ENCODE data around the gene AANAT. TPM values are rescaled to one million over a fixed set of nuclear protein-coding genes. Genes with fewer than 3 reads are reported as not detected.

Gene AANAT
- total and polyA plus RNA-seq, 4 experiments from 2014 or later, result not detected

GRCh38 chr17:76449126-76449525 lies 18.3 kb upstream of the AANAT start:
- Histone ChIP-seq H3K4me1 (ENCODE audit: insufficient read depth, low read length) (peaks cover 24% of the 10 kb centered on the region), H3K4me3 (ENCODE audit: low read length in 2 of 2) (no peak overlapping the region), H3K9me3 (ENCODE audit: control insufficient read depth in 1 of 2, low read length in 2 of 2) (no peaks in the 10 kb centered on the region), H3K27me3 (ENCODE audit: insufficient read depth, low read length) (no peaks in the 10 kb centered on the region), H3K27ac (ENCODE audit: low read depth, low read length) (no peak overlapping the region), H3K36me3 (ENCODE audit: insufficient read depth, low read length) (no peaks in the 10 kb centered on the region)
- Mint-ChIP-seq H3K9me3 (no peaks in the 10 kb centered on the region), H3K4me3 (no peak overlapping the region), H3K4me1 (peaks cover 30 to 80% (median 50%) of the 10 kb centered on the region in 4 donors), H3K27ac (no peak overlapping the region), H3K27me3 (no peaks in the 10 kb centered on the region), H3K36me3 (peaks cover 2 to 4% of the 10 kb centered on the region in 2 donors)
- no peak for DNase-seq
- intact Hi-C loops (cut with micrococcal nuclease), result no loop called here
- ChIA-PET POLR2A (ENCODE audit: partially characterized antibody) (interaction anchor here (0.9 kb wide), 1 partner anchor 35 kb away, joined by 3 read pairs; no protein-coding TSS in a partner anchor), CTCF (ENCODE audit: partially characterized antibody) (interaction anchor here (0.9 to 1.7 kb wide), 5 partner anchors 14 to 150 kb away, joined by 3 to 6 read pairs (median 4); partner anchors contain the start of gene AANAT)

- Histone ChIP-seq H3K27me3 (ENCODE audit: insufficient read depth, low read length) (no peaks in the 10 kb centered on the region), H3K27ac (ENCODE audit: low read depth, low read length) (no peak overlapping the region), H3K4me3 (ENCODE audit: low read length in 2 of 2) (peak overlapping the region in 1 of 2 donors; percentile 58), H3K9me3 (ENCODE audit: control insufficient read depth in 1 of 2, low read length in 2 of 2) (no peaks in the 10 kb centered on the region), H3K36me3 (ENCODE audit: insufficient read depth, low read length) (no peaks in the 10 kb centered on the region), H3K4me1 (ENCODE audit: insufficient read depth, low read length) (peaks cover 20% of the 10 kb centered on the region)
- Mint-ChIP-seq H3K36me3 (peaks cover 0 to 4% of the 10 kb centered on the region in 2 donors), H3K4me3 (peak overlapping the region; percentile 73 to 92 (median 86)), H3K4me1 (peaks cover 20 to 57% (median 36%) of the 10 kb centered on the region in 4 donors), H3K27me3 (no peaks in the 10 kb centered on the region), H3K27ac (peak overlapping the region in 4 of 7 donors; percentile 13 to 73 (median 43)), H3K9me3 (no peaks in the 10 kb centered on the region)
- ChIA-PET CTCF (ENCODE audit: partially characterized antibody) (interaction anchor here (0.8 to 3.3 kb wide), 3 partner anchors 51 to 230 kb away, joined by 3 to 16 read pairs (median 3); partner anchors contain the start of gene RHBDF2), POLR2A (ENCODE audit: partially characterized antibody) (interaction anchor here (0.8 to 2.9 kb wide), 5 partner anchors 17 to 106 kb away, joined by 3 to 14 read pairs (median 6); partner anchors contain the start of genes AANAT and PRPSAP1)
- intact Hi-C loops (cut with micrococcal nuclease), result loop anchor here (10.0 kb wide), 1 partner anchor 223 kb away; no protein-coding TSS in a partner anchor
- DNase-seq, result no peak
Observed at GRCh38 chr17:76451506-76451905, 15.9 kb upstream of the AANAT start.

DNA sequence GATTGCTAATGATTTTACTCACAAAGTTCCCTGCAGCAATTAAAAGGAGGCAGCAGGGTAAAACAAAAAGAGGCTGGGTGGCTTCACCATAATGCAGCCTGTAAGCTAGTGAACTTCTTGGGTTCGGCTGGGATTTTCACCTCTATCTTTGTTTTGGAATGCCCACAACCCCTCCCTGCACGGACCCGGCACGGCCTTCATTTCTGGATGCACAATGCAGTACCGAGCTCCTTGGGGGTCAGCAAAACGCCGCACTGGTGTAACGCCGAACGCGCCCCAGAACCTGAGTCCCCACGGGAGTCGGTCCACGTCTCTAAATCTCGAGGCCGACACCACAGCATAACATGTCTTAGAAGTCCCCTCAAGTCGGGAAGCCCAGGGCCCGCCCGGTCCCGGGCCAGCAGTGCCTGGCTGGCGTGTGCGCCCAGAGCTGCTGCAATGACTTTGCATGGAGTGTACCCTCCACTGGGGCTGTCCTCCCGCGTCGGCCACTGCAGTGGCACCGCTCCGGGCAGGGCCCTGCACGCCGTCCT lies 15.2 kb upstream of the AANAT start:
- CTCF ChIA-PET (ENCODE audit: partially characterized antibody), result interaction anchor here (0.8 to 3.3 kb wide), 4 partner anchors 10 to 229 kb away, joined by 3 to 16 read pairs (median 4); partner anchors contain the start of gene RHBDF2
- peak in 3 of 5 donors; percentile 8 to 26 (median 14) for DNase-seq
- H3K4me3 ChIP-seq (ENCODE audit: low read length in 2 of 2), result peak overlapping the region; percentile 52 to 58
- H3K27me3 ChIP-seq (ENCODE audit: insufficient read depth, low read length), result no peaks in the 10 kb centered on the region
- Mint-ChIP-seq H3K27ac (peak overlapping the region in 6 of 7 donors; percentile 67 to 94 (median 87)), H3K36me3 (no peaks in the 10 kb centered on the region), H3K4me1 (peaks cover 19 to 50% (median 33%) of the 10 kb centered on the region in 4 donors), H3K27me3 (no peaks in the 10 kb centered on the region), H3K4me3 (peak overlapping the region; percentile 83 to 92 (median 87)), H3K9me3 (no peaks in the 10 kb centered on the region)
- intact Hi-C loops (cut with micrococcal nuclease), result loop anchor here (2.0 to 10.0 kb wide), 3 partner anchors 63 to 223 kb away; no protein-coding TSS in a partner anchor
- POLR2A ChIA-PET (ENCODE audit: partially characterized antibody), result interaction anchor here (0.6 to 2.9 kb wide), 8 partner anchors 8 to 283 kb away, joined by 3 to 14 read pairs (median 6); partner anchors contain the start of genes AANAT and PRPSAP1
- H3K9me3 ChIP-seq (ENCODE audit: control insufficient read depth in 1 of 2, low read length in 2 of 2), result no peaks in the 10 kb centered on the region
- peaks cover 20% of the 10 kb centered on the region for H3K4me1 ChIP-seq (ENCODE audit: insufficient read depth, low read length)
- peak overlapping the region; percentile 72 for H3K27ac ChIP-seq (ENCODE audit: low read depth, low read length)
- H3K36me3 ChIP-seq (ENCODE audit: insufficient read depth, low read length), result no peaks in the 10 kb centered on the region

- no peaks in the 10 kb centered on the region for H3K36me3 Mint-ChIP-seq
- Histone ChIP-seq H3K27ac (ENCODE audit: low read depth, low read length) (peak within 1 kb of the TSS; percentile 72), H3K4me1 (ENCODE audit: insufficient read depth, low read length) (peaks cover 20% of the 10 kb centered on the region), H3K4me3 (ENCODE audit: low read length in 2 of 2) (peak within 1 kb of the TSS; percentile 52 to 58), H3K9me3 (ENCODE audit: control insufficient read depth in 1 of 2, low read length in 2 of 2) (no peaks in the 10 kb centered on the region), H3K27me3 (ENCODE audit: insufficient read depth, low read length) (no peaks in the 10 kb centered on the region), H3K36me3 (ENCODE audit: insufficient read depth, low read length) (no peaks in the 10 kb centered on the region)
- no peaks in the 10 kb centered on the region for H3K27me3 Mint-ChIP-seq
- ChIA-PET POLR2A (ENCODE audit: partially characterized antibody) (interaction anchor here (0.6 to 2.9 kb wide), 11 partner anchors 9 to 283 kb away, joined by 3 to 14 read pairs (median 6); partner anchors contain the start of genes AANAT, PRPSAP1 and RHBDF2), CTCF (ENCODE audit: partially characterized antibody) (interaction anchor here (0.9 to 3.3 kb wide), 11 partner anchors 9 to 229 kb away, joined by 3 to 16 read pairs (median 4); partner anchors contain the start of genes AANAT and RHBDF2)
- H3K4me1 Mint-ChIP-seq, result peaks cover 17 to 44% (median 29%) of the 10 kb centered on the region in 4 donors
- intact Hi-C loops (cut with micrococcal nuclease), result loop anchor here (1.0 to 10.0 kb wide), 4 partner anchors 48 to 222 kb away; partner anchors contain the start of gene RHBDF2
- H3K9me3 Mint-ChIP-seq, result no peaks in the 10 kb centered on the region
- peak within 1 kb of the TSS; percentile 77 to 99 (median 96) for H3K27ac Mint-ChIP-seq
- peak; percentile 93 to 95 (median 94) for DNase-seq
- peak within 1 kb of the TSS; percentile 83 to 92 (median 87) for H3K4me3 Mint-ChIP-seq
Observed at GRCh38 chr17:76452660-76453430, 14.6 kb upstream of the AANAT start, which contains the start of gene UBE2O. Gene UBE2O (minus strand): TSS chr17:76453152. CDS start chr17:76453141, 11 bp downstream.

DNA sequence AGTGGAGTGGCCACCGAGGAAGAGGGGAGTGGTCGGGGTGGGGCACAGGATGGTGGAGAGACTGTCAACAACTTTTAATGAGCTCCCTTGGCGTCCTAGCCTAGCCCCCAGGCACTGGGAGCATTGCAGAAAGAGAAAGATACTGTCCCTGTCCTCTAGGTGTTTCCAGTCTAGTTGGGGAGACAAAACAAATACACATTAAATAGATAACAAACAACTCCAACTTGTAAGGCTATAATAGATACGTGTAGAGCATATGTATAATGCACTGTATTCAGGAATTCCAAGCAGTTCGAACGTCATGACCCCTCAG lies 14.0 kb upstream of the AANAT start:
- POLR2A ChIA-PET (ENCODE audit: partially characterized antibody), result interaction anchor here (1.3 to 2.9 kb wide), 6 partner anchors 15 to 218 kb away, joined by 5 to 14 read pairs (median 8); partner anchors contain the start of genes AANAT and RHBDF2
- H3K36me3 ChIP-seq (ENCODE audit: insufficient read depth, low read length), result no peaks in the 10 kb centered on the region
- Mint-ChIP-seq H3K27me3 (no peaks in the 10 kb centered on the region), H3K27ac (peak overlapping the region; percentile 77 to 99 (median 96)), H3K4me3 (peak overlapping the region; percentile 35 to 89 (median 80)), H3K9me3 (no peaks in the 10 kb centered on the region), H3K4me1 (peaks cover 12 to 38% (median 25%) of the 10 kb centered on the region in 4 donors), H3K36me3 (no peaks in the 10 kb centered on the region)
- H3K27me3 ChIP-seq (ENCODE audit: insufficient read depth, low read length), result no peaks in the 10 kb centered on the region
- H3K27ac ChIP-seq (ENCODE audit: low read depth, low read length), result peak overlapping the region; percentile 57
- intact Hi-C loops (cut with micrococcal nuclease), result loop anchor here (1.0 to 10.0 kb wide), 4 partner anchors 48 to 221 kb away; partner anchors contain the start of gene RHBDF2
- CTCF ChIA-PET (ENCODE audit: partially characterized antibody), result interaction anchor here (0.8 to 3.3 kb wide), 13 partner anchors 8 to 228 kb away, joined by 3 to 16 read pairs (median 4); partner anchors contain the start of genes AANAT and RHBDF2
- H3K9me3 ChIP-seq (ENCODE audit: control insufficient read depth in 1 of 2, low read length in 2 of 2), result no peaks in the 10 kb centered on the region
- peaks cover 20% of the 10 kb centered on the region for H3K4me1 ChIP-seq (ENCODE audit: insufficient read depth, low read length)
- peak overlapping the region in 1 of 2 donors; percentile 27 for H3K4me3 ChIP-seq (ENCODE audit: low read length in 2 of 2)
- no peak for DNase-seq

DNA sequence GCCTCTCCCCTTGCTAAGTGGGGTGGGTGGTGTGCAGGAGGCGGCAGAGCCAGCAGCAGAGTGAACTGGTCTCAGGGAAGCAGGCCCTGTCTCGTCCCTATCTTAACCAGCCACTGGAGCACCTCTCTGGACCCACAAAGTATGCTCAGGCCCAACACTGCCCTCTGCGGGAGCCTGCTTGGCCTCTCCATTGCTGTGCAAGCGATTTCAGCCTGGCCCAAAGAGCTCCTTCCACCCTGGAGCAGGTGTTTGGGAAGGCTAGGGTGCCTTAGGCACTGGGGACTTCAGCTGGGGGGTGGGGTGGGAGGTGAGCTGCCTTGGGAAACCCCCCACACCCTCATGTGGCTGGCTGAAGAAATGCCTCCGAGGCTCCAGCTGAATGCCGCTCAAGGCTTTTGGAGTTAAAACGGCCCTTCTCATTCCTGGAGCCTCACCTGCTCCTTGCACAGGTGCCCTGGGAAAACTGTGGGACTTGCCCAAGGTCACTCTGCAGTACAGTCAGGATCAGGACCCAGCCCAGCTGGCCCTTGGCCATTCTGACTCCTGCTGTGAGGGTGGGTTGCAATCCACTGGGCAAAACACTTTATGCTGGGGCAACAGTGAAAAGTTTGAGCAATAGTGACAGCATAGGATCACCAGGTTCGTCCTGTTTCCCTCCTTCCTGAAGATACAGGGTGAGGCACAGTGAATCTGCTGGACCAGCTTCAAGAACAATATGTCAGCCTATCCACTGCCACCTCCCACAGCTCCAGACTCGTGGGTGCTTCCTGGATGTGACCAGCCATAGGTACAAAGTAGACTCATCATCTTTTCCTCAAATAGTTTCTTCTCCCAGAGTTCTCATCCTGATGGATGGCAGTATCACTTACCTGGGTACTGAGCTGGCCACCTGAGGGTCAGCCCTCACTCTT lies 8.6 kb upstream of the AANAT start:
- no peak overlapping the region for H3K27ac Mint-ChIP-seq
- H3K36me3 ChIP-seq (ENCODE audit: insufficient read depth, low read length), result no peaks in the 10 kb centered on the region
- ChIA-PET CTCF (ENCODE audit: partially characterized antibody) (interaction anchor here (0.6 to 2.6 kb wide), 10 partner anchors 8 to 612 kb away, joined by 3 to 9 read pairs (median 4); partner anchors contain the start of gene AANAT), POLR2A (ENCODE audit: partially characterized antibody) (interaction anchor here (1.0 to 1.9 kb wide), 4 partner anchors 8 to 99 kb away, joined by 3 to 7 read pairs (median 4); partner anchors contain the start of genes AANAT and RHBDF2)
- H3K4me3 ChIP-seq (ENCODE audit: low read length in 2 of 2), result no peak overlapping the region
- H3K27ac ChIP-seq (ENCODE audit: low read depth, low read length), result no peak overlapping the region
- no peaks in the 10 kb centered on the region for H3K9me3 ChIP-seq (ENCODE audit: control insufficient read depth in 1 of 2, low read length in 2 of 2)
- no peak for DNase-seq
- no peak overlapping the region for H3K4me3 Mint-ChIP-seq
- intact Hi-C loops (cut with micrococcal nuclease), result loop anchor here (10.0 kb wide), 1 partner anchor 216 kb away; no protein-coding TSS in a partner anchor
- H3K36me3 Mint-ChIP-seq, result no peaks in the 10 kb centered on the region
- no peaks in the 10 kb centered on the region for H3K4me1 ChIP-seq (ENCODE audit: insufficient read depth, low read length)
- no peaks in the 10 kb centered on the region for H3K9me3 Mint-ChIP-seq
- H3K4me1 Mint-ChIP-seq, result no peaks in the 10 kb centered on the region
- H3K27me3 ChIP-seq (ENCODE audit: insufficient read depth, low read length), result no peaks in the 10 kb centered on the region
- no peaks in the 10 kb centered on the region for H3K27me3 Mint-ChIP-seq
